B cell (primary cell): ENCODE results near the gene THAP2. TPM values are rescaled to one million over a fixed set of nuclear protein-coding genes. Genes with fewer than 3 reads are reported as not detected.

Experiments
- ATAC-seq: fragments of 200-7000 bp; cut with Tn5 transposase; one replicate; pipeline ENCODE4 v1.10.0; 2021; ENCODE audit warnings: low read depth, mild to moderate bottlenecking, moderate number of reproducible peaks, moderate library complexity
- CTCF ChIA-PET: fragments of 350-600 bp; sonication (Branson Sonifier 250); formaldehyde crosslinking; loops from one replicate; lab custom pipeline; 2021; ENCODE audit warnings: antibody characterized with exemption, inconsistent platforms; lab: Charles Lee
- POLR2A ChIA-PET: fragments of 350-600 bp; sonication (Branson Sonifier 250); formaldehyde crosslinking; loops from one replicate; lab custom pipeline; 2021; ENCODE audit warnings: antibody characterized with exemption; lab: Charles Lee
- DNase-seq: peaks from one replicate; pipeline ENCODE4 v3.0.0; 2013
- H2AFZ ChIP-seq: 2 replicates; pipeline ENCODE4 v1.6.1; 2012; ENCODE audit warnings: mild to moderate bottlenecking, low read depth, low read length; ENCODE audit not compliant: insufficient read depth, poor library complexity, severe bottlenecking
- H3K27ac ChIP-seq, 2 donors: 1 replicate in 1 of 2; 2 replicates in 1 of 2; pipeline ENCODE4 v1.5.1; 2012 to 2013; ENCODE audit warnings: low read length in 2 of 2, mild to moderate bottlenecking in 2 of 2, moderate library complexity in 1 of 2
- H3K27me3 ChIP-seq, 4 experiments: fragments of 200-600 bp in 1 of 4; sonication (generic) in 1 of 4; replicated peaks in 1 of 4; 1 replicate in 2 of 4; 2 replicates in 2 of 4; pipeline versions ENCODE4 v1.6.1 to v1.7.0; 2013 to 2016; ENCODE audit warnings: low read length in 3 of 4, mild to moderate bottlenecking in 2 of 4, mixed read lengths in 1 of 4, moderate library complexity in 1 of 4; ENCODE audit not compliant: insufficient read depth in 4 of 4, control insufficient read depth in 3 of 4; ENCODE audit errors: control extremely low read depth in 1 of 4
- H3K36me3 ChIP-seq, 2 experiments: replicated peaks in 1 of 2; 1 replicate in 1 of 2; 2 replicates in 1 of 2; pipeline versions ENCODE4 v1.6.1 to v1.7.1; 2013; ENCODE audit warnings: low read length in 1 of 2; ENCODE audit not compliant: insufficient read depth in 2 of 2, control insufficient read depth in 1 of 2; ENCODE audit errors: control extremely low read depth in 1 of 2, extremely low read depth in 1 of 2
- H3K4me1 ChIP-seq, 2 donors: fragments of 200-600 bp in 1 of 2; sonication (generic) in 1 of 2; 1 replicate in 1 of 2; 2 replicates in 1 of 2; pipeline versions ENCODE4 v1.5.1 to v1.6.1; 2013 to 2017; ENCODE audit warnings: low read length in 2 of 2; ENCODE audit not compliant: control insufficient read depth in 2 of 2, insufficient read depth in 2 of 2
- H3K4me2 ChIP-seq: replicated peaks from 2 replicates; pipeline ENCODE3; 2012; ENCODE audit warnings: mild to moderate bottlenecking, low read depth, low read length; ENCODE audit not compliant: poor library complexity, severe bottlenecking
- H3K4me3 ChIP-seq, 5 experiments: fragments of 200-600 bp in 1 of 5; sonication (generic) in 1 of 5; 1 replicate in 3 of 5; 2 replicates in 2 of 5; pipeline versions ENCODE4 v1.5.1 to v1.7.0; 2011 to 2016; ENCODE audit warnings: low read length in 4 of 5, mild to moderate bottlenecking in 4 of 5, low read depth in 2 of 5, control low read depth in 1 of 5, moderate library complexity in 1 of 5; ENCODE audit not compliant: insufficient read depth in 1 of 5; ENCODE audit errors: control extremely low read depth in 1 of 5, extremely low read depth in 1 of 5
- H3K79me2 ChIP-seq: fragments of 200-600 bp; sonication (generic); one replicate; pipeline ENCODE4 v1.6.0; 2016; ENCODE audit warnings: low read length; ENCODE audit not compliant: control insufficient read depth, insufficient read depth
- H3K9ac ChIP-seq: fragments of 200-600 bp; sonication (generic); 2 replicates; pipeline ENCODE4 v1.6.1; 2017; ENCODE audit warnings: mild to moderate bottlenecking, low read length, moderate library complexity
- H3K9me3 ChIP-seq, 3 donors: one replicate each; pipeline versions ENCODE4 v1.6.1 to v1.7.1; 2013; ENCODE audit warnings: low read length in 2 of 3; ENCODE audit not compliant: control insufficient read depth in 2 of 3, insufficient read depth in 1 of 3; ENCODE audit errors: control extremely low read depth in 1 of 3
- H4K20me1 ChIP-seq: 2 replicates; pipeline ENCODE4 v1.6.0; 2012; ENCODE audit warnings: mild to moderate bottlenecking, low read length; ENCODE audit not compliant: insufficient read depth, control insufficient read depth, poor library complexity, severe bottlenecking
- H3K27ac Mint-ChIP-seq: one replicate; pipeline ENCODE4 v1.8.0; 2021; ENCODE audit warnings: mixed read lengths
- H3K27me3 Mint-ChIP-seq: one replicate; pipeline ENCODE4 v1.8.0; 2021; ENCODE audit warnings: mixed read lengths
- H3K4me1 Mint-ChIP-seq: one replicate; pipeline ENCODE4 v1.8.0; 2021; ENCODE audit warnings: mixed read lengths
- H3K4me3 Mint-ChIP-seq: one replicate; pipeline ENCODE4 v1.8.0; 2021; ENCODE audit warnings: mixed read lengths
- H3K9me3 Mint-ChIP-seq: one replicate; pipeline ENCODE4 v1.8.0; 2022; ENCODE audit warnings: mixed read lengths; ENCODE audit not compliant: insufficient read depth
- CTCF ChIP-seq: fragments of 200-600 bp; IDR thresholded peaks from one replicate; pipeline ENCODE4 v1.8.0; 2022; ENCODE audit warnings: antibody characterized with exemption, mild to moderate bottlenecking
- EZH2 ChIP-seq: IDR thresholded peaks from 2 replicates; pipeline ENCODE4 v1.6.1; 2012; ENCODE audit warnings: borderline replicate concordance, low read depth, mild to moderate bottlenecking, moderate library complexity, low read length; ENCODE audit not compliant: insufficient read depth, poor library complexity, severe bottlenecking
- WGBS: methylation state at CpG from one replicate; pipeline ENCODE4 v1.1.5; 2013; ENCODE audit warnings: missing lambda C conversion rate; ENCODE audit not compliant: insufficient coverage; 5-methylcytosine and 5-hydroxymethylcytosine counted together
- intact Hi-C: fragments of 100-400 bp; cut with micrococcal nuclease; formaldehyde crosslinking; loops from one replicate; pipeline ENCODE4 v1.10.0; 2022
- polyA plus RNA-seq: library from polyadenylated mRNA; depleted of rRNA; stranded (reverse); fragments of >200 nt; gene quantifications from 2 replicates; pipeline ENCODE4 v1.2.3, GENCODE V29; 2012
- total RNA-seq, 2 donors: library from RNA; stranded (reverse); fragments of 120-200 nt in 1 of 2; gene quantifications; 1 replicate in 1 of 2; 2 replicates in 1 of 2; pipeline versions ENCODE4 v1.2.3 to v1.2.4, GENCODE V29; 2013 to 2022

THAP2 gene
- total and polyA plus RNA-seq, 2 donors (not counting 1 experiment from before 2014, with no cell fraction given) = 11.6 to 13.2 TPM

DNA sequence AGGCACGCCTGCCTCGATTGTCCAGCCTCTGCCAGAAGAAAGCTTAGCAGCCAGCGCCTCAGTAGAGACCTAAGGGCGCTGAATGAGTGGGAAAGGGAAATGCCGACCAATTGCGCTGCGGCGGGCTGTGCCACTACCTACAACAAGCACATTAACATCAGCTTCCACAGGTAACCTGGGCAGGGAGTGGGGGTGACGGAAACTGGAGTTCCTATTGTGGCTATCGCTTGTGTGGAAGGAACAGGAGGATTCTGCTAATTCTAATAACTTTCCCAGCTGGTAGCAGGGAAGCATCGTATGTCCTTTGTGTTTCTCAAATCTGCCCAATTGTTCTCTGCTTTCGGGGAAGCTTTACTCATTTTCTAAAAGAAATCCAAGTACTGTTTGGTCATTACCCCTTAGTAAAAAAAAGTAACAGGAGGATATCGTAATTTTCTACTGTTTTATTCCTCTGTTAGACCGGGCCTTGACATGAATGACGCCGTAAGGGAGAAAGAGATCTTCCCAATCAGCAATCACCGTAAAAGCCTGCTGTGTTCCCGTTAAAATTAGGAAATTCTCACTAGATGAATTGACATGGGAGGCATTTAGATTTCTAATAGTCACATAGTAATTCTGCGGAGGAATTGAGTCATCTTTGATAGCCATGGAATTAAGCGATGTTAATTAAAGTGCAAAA is 449 bp downstream of the THAP2 start:
- intact Hi-C loops = loop anchor here (1.0 to 10.0 kb wide), 4 partner anchors 22 to 180 kb away; partner anchors contain the start of gene TMEM19
- H3K27ac Mint-ChIP-seq = peak overlapping the region; percentile 100
- peaks cover 50% of the 10 kb centered on the region for H3K4me1 Mint-ChIP-seq
- DNase-seq = no peak
- TF ChIP-seq CTCF = no peak
- TF ChIP-seq EZH2 = no peak
- Histone ChIP-seq H3K9ac (peak overlapping the region; percentile 83), H3K4me3 (peak overlapping the region; percentile 82 to 97 (median 88)), H3K4me2 (peak overlapping the region; percentile 73), H3K36me3 (peaks cover 2 to 9% of the 10 kb centered on the region in 2 experiments), H3K27ac (peak overlapping the region; percentile 82 to 97), H3K27me3 (no peaks in the 10 kb centered on the region), H3K4me1 (peaks cover 28% of the 10 kb centered on the region in 2 donors), H3K79me2 (peaks cover 77% of the 10 kb centered on the region), H3K9me3 (no peaks in the 10 kb centered on the region), H4K20me1 (peaks cover 30% of the 10 kb centered on the region), H2AFZ (peak overlapping the region; percentile 79)
- no peaks in the 10 kb centered on the region for H3K27me3 Mint-ChIP-seq
- H3K9me3 Mint-ChIP-seq = no peaks in the 10 kb centered on the region
- 0% methylated on average over 2 of the region's 20 CpGs for WGBS
- no peak for ATAC-seq
- peak overlapping the region; percentile 96 for H3K4me3 Mint-ChIP-seq
- CTCF ChIA-PET = interaction anchor here (1.6 to 11.6 kb wide), 5 partner anchors 21 to 83 kb away, joined by 5 to 116 read pairs (median 18); partner anchors contain the start of gene TMEM19
- POLR2A ChIA-PET = interaction anchor here (1.1 to 2.7 kb wide), 5 partner anchors 21 to 175 kb away, joined by 6 to 95 read pairs (median 12); partner anchors contain the start of genes RAB21, TBC1D15 and TMEM19

DNA sequence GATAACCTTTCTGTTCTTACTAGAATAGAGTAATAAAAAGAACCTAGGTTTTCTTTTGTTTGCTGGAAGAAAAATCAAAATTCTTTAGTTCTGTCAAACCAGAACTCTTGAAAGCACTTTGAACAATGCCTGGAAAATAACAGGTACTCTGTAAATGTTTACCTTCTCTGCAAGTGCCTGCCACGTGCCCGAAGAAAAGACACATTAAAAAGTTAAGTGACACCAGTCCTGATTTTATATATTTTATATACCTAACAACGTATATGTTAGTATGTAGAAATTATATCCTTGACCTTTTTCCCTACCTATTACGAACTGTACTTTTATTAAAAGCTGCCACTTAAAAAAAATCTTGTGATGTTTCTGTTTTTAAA is 976 bp downstream of the THAP2 start:
- H3K79me2 ChIP-seq = peaks cover 76% of the 10 kb centered on the region
- Mint-ChIP-seq H3K4me1 (peaks cover 47% of the 10 kb centered on the region), H3K27me3 (no peaks in the 10 kb centered on the region), H3K9me3 (no peaks in the 10 kb centered on the region), H3K27ac (peak overlapping the region; percentile 100), H3K4me3 (peak overlapping the region; percentile 96)
- no peaks in the 10 kb centered on the region for H3K27me3 ChIP-seq
- peaks cover 26% of the 10 kb centered on the region for H4K20me1 ChIP-seq
- H3K4me3 ChIP-seq = peak overlapping the region; percentile 82 to 97 (median 88)
- peak overlapping the region; percentile 79 for H2AFZ ChIP-seq
- DNase-seq = no peak
- H3K4me1 ChIP-seq = peaks cover 28% of the 10 kb centered on the region in 2 donors
- no peak for ATAC-seq
- intact Hi-C loops = loop anchor here (10.0 kb wide), 1 partner anchor 180 kb away; no protein-coding TSS in a partner anchor
- H3K27ac ChIP-seq = peak overlapping the region; percentile 82 to 97
- peaks cover 0 to 4% of the 10 kb centered on the region in 2 experiments for H3K36me3 ChIP-seq
- TF ChIP-seq CTCF = no peak
- WGBS = no CpG with 5 or more reads among the region's 4 CpGs
- no peaks in the 10 kb centered on the region for H3K9me3 ChIP-seq
- POLR2A ChIA-PET = interaction anchor here (2.7 kb wide), 1 partner anchor 21 kb away, joined by 95 read pairs; the partner anchor contains the start of gene TMEM19
- CTCF ChIA-PET = interaction anchor here (2.9 to 11.6 kb wide), 4 partner anchors 21 to 83 kb away, joined by 13 to 116 read pairs (median 36); partner anchors contain the start of gene TMEM19
- H3K4me2 ChIP-seq = peak overlapping the region; percentile 73
- peak overlapping the region; percentile 83 for H3K9ac ChIP-seq
